ENCODE measurements around the gene GCFC2. TPM values are rescaled to one million over a fixed set of nuclear protein-coding genes. Genes with fewer than 3 reads are reported as not detected.
A peak's percentile ranks its signal among the peaks of the same experiment; 100 is the strongest.

Gene GCFC2
- total and polyA plus RNA-seq, 2 of the 13 experiments (the other 11 are each of a cell fraction or from before 2014, with no cell fraction given): 26.8 to 49.0 TPM

- Histone ChIP-seq H3K9ac (ENCODE audit: insufficient read depth, low read depth, low read length) (no peak overlapping the region), H3K79me2 (ENCODE audit: insufficient read depth, low read length) (no peaks in the 10 kb centered on the region), H3K4me2 (ENCODE audit: low read depth, low read length) (no peak overlapping the region), H3K27ac (ENCODE audit: extremely low read length, insufficient read depth, low read length) (no peak overlapping the region), H3K36me3 (replicated peaks in 1 of 2; ENCODE audit: control insufficient read depth in 1 of 2, insufficient read depth in 2 of 2, low read length in 2 of 2) (no peaks in the 10 kb centered on the region), H3K4me3 (replicated peaks in 1 of 3; ENCODE audit: insufficient read depth in 1 of 3, low read depth in 2 of 3, low read length in 3 of 3) (no peak overlapping the region), H3K9me3 (ENCODE audit: low read length) (no peaks in the 10 kb centered on the region), H2AFZ (ENCODE audit: low read length) (peak overlapping the region; percentile 32), H3K27me3 (ENCODE audit: control insufficient read depth in 1 of 2, insufficient read depth in 2 of 2, low read length in 2 of 2) (peaks cover 0 to 26% of the 10 kb centered on the region in 2 experiments; a peak in 2 of 5 replicates), H3K4me1 (ENCODE audit: insufficient read depth, low read length) (no peaks in the 10 kb centered on the region), H4K20me1 (ENCODE audit: insufficient read depth, low read length) (no peaks in the 10 kb centered on the region)
- in situ Hi-C loops (cut with HindIII; ENCODE audit: extremely low pct_ligation_motif_present, low pct_unique_long_range_greater_than_20kb) (no loop called here), intact Hi-C loops (cut with micrococcal nuclease; ENCODE audit: unreplicated experiment) (no loop called here)
- ATAC-seq (no peak), DNase-seq (ENCODE audit: low spot score) (no peak), FAIRE-seq (no peak)
- peak; percentile 45; the same call in 1 of the 2 replicates for TF ChIP-seq NFE2L2 (IDR thresholded peaks at IDR 0.05; ENCODE audit: low read length)
- no peak for TF ChIP-seq NBN (conservative IDR thresholded peaks at IDR 0.05)
- no TSS peak for BruUV-seq (replicated peaks)
- POLR2A ChIA-PET: no interaction called here
- CTCF ChIA-PET (ENCODE audit: low intra/inter-chr PET ratio, low total read pairs): no interaction called here
- WGBS (ENCODE audit: low lambda C conversion rate): 60% methylated on average over 5 of the region's 5 CpGs
Observed at GRCh38 chr2:75632091-75632701, 78.5 kb downstream of the GCFC2 start.

GRCh38 chr2:75627902-75628504, 82.7 kb downstream of the GCFC2 start:
- CTCF ChIA-PET (ENCODE audit: low intra/inter-chr PET ratio, low total read pairs): interaction anchor here (1.2 to 3.5 kb wide), 3 partner anchors 162 to 938 kb away, joined by 3 to 92 read pairs (median 3); no protein-coding TSS in a partner anchor
- ATAC-seq: peak; percentile 96
- peak; percentile 92 for FAIRE-seq
- Histone ChIP-seq H3K4me2 (ENCODE audit: low read depth, low read length) (no peak overlapping the region), H2AFZ (ENCODE audit: low read length) (no peak overlapping the region), H3K4me1 (ENCODE audit: insufficient read depth, low read length) (no peaks in the 10 kb centered on the region), H3K9ac (ENCODE audit: insufficient read depth, low read depth, low read length) (no peak overlapping the region), H3K9me3 (ENCODE audit: low read length) (no peaks in the 10 kb centered on the region), H3K36me3 (replicated peaks in 1 of 2; ENCODE audit: control insufficient read depth in 1 of 2, insufficient read depth in 2 of 2, low read length in 2 of 2) (no peaks in the 10 kb centered on the region), H4K20me1 (ENCODE audit: insufficient read depth, low read length) (no peaks in the 10 kb centered on the region), H3K27ac (ENCODE audit: extremely low read length, insufficient read depth, low read length) (no peak overlapping the region), H3K4me3 (replicated peaks in 1 of 3; ENCODE audit: insufficient read depth in 1 of 3, low read depth in 2 of 3, low read length in 3 of 3) (no peak overlapping the region), H3K27me3 (ENCODE audit: control insufficient read depth in 1 of 2, insufficient read depth in 2 of 2, low read length in 2 of 2) (peaks cover 0 to 26% of the 10 kb centered on the region in 2 experiments; a peak in 2 of 5 replicates), H3K79me2 (ENCODE audit: insufficient read depth, low read length) (no peaks in the 10 kb centered on the region)
- in situ Hi-C loops (cut with HindIII; ENCODE audit: extremely low pct_ligation_motif_present, low pct_unique_long_range_greater_than_20kb): no loop called here
- POLR2A ChIA-PET: interaction anchor here (0.6 to 1.2 kb wide), 5 partner anchors 19 to 166 kb away, joined by 3 to 7 read pairs (median 4); partner anchors contain the start of gene MRPL19
- WGBS (ENCODE audit: low lambda C conversion rate): 1% methylated on average over 4 of the region's 4 CpGs
- peak; percentile 75 for DNase-seq (ENCODE audit: low spot score)
- intact Hi-C loops (cut with micrococcal nuclease; ENCODE audit: unreplicated experiment): loop anchor here (1.0 kb wide), 2 partner anchors 19 to 164 kb away; no protein-coding TSS in a partner anchor
- BruUV-seq (replicated peaks): no TSS peak
- TF ChIP-seq RARA (CRISPR knock-in tag; IDR thresholded peaks at IDR 0.05) (peak; percentile 16; the same call in 1 of the 2 replicates), THAP11 (CRISPR knock-in tag; IDR thresholded peaks at IDR 0.05) (peak; percentile 44; the same call in 1 of the 2 replicates), SALL1 (CRISPR knock-in tag; IDR thresholded peaks at IDR 0.05) (0 out of 2 replicates have a peak, but pooled peaks have one; percentile 22), SRSF9 (IDR thresholded peaks at IDR 0.05; ENCODE audit: borderline replicate concordance, insufficient read depth, low read depth, low read length, poor library complexity, severe bottlenecking) (no peak), GABPA (IDR thresholded peaks at IDR 0.05; ENCODE audit: low read depth, low read length) (no peak), GABPA (CRISPR knock-in tag; IDR thresholded peaks at IDR 0.05; ENCODE audit: low read depth) (no peak), ARID5B (CRISPR knock-in tag; IDR thresholded peaks at IDR 0.05) (peak; percentile 46; the same call in 1 of the 2 replicates)
- TF ChIP-seq, protein P1, sequence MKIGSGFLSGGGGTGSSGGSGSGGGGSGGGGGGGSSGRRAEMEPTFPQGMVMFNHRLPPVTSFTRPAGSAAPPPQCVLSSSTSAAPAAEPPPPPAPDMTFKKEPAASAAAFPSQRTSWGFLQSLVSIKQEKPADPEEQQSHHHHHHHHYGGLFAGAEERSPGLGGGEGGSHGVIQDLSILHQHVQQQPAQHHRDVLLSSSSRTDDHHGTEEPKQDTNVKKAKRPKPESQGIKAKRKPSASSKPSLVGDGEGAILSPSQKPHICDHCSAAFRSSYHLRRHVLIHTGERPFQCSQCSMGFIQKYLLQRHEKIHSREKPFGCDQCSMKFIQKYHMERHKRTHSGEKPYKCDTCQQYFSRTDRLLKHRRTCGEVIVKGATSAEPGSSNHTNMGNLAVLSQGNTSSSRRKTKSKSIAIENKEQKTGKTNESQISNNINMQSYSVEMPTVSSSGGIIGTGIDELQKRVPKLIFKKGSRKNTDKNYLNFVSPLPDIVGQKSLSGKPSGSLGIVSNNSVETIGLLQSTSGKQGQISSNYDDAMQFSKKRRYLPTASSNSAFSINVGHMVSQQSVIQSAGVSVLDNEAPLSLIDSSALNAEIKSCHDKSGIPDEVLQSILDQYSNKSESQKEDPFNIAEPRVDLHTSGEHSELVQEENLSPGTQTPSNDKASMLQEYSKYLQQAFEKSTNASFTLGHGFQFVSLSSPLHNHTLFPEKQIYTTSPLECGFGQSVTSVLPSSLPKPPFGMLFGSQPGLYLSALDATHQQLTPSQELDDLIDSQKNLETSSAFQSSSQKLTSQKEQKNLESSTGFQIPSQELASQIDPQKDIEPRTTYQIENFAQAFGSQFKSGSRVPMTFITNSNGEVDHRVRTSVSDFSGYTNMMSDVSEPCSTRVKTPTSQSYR (CRISPR knock-in tag; IDR thresholded peaks at IDR 0.05; ENCODE audit: borderline replicate concordance): peak; percentile 15; the same call in 1 of the 2 replicates
